Measurements from ENCODE around the gene TBC1D8. TPM values are rescaled to one million over a fixed set of nuclear protein-coding genes. Genes with fewer than 3 reads are reported as not detected.

The TBC1D8 gene
- total and polyA plus RNA-seq, 2 experiments from 2014 or later, result 18.0 to 36.9 TPM

GRCh38 chr2:101036562-101036961 lies 114.6 kb downstream of the TBC1D8 start:
- Mint-ChIP-seq H3K27me3 (ENCODE audit: insufficient read depth, low read depth, poor library complexity) (peaks cover 7% of the 10 kb centered on the region), H3K36me3 (ENCODE audit: low read depth) (peaks cover 70% of the 10 kb centered on the region), H3K9me3 (no peaks in the 10 kb centered on the region), H3K27ac (no peak overlapping the region), H3K4me3 (no peak overlapping the region), H3K4me1 (peaks cover 12% of the 10 kb centered on the region)
- peaks cover 3% of the 10 kb centered on the region for H3K36me3 ChIP-seq (ENCODE audit: insufficient read depth)
- H2AFZ ChIP-seq, result no peak overlapping the region
- ATAC-seq (no peak), DNase-seq (ENCODE audit: low spot score) (peak; percentile 47)
- no peaks in the 10 kb centered on the region for H3K4me1 ChIP-seq (ENCODE audit: insufficient read depth)
- H3K79me2 ChIP-seq (replicated peaks; ENCODE audit: insufficient read depth), result no peaks in the 10 kb centered on the region
- no peaks in the 10 kb centered on the region for H3K9me2 ChIP-seq (ENCODE audit: insufficient read depth)
- TF ChIP-seq CTCF (conservative IDR thresholded peaks at IDR 0.05; ENCODE audit: low read depth in 2 of 2) (peak in 1 of 2 experiments; percentile 57; a peak in 3 of 4 replicates), EZH2phosphoT487 (IDR thresholded peaks at IDR 0.05; ENCODE audit: unreplicated experiment) (no peak)
- H3K4me2 ChIP-seq, result no peak overlapping the region
- H3K4me3 ChIP-seq, result no peak overlapping the region
- H3F3A ChIP-seq (replicated peaks; ENCODE audit: low read depth), result no peaks in the 10 kb centered on the region
- H4K20me1 ChIP-seq (replicated peaks; ENCODE audit: insufficient read depth), result no peaks in the 10 kb centered on the region
- H3K27ac ChIP-seq (ENCODE audit: low read depth), result no peak overlapping the region
- no peaks in the 10 kb centered on the region for H3K27me3 ChIP-seq (ENCODE audit: insufficient read depth)

- Histone ChIP-seq H2AFZ (no peak overlapping the region), H3K4me3 (no peak overlapping the region), H3K4me1 (ENCODE audit: insufficient read depth) (no peaks in the 10 kb centered on the region), H3K4me2 (no peak overlapping the region), H3K27me3 (ENCODE audit: insufficient read depth) (no peaks in the 10 kb centered on the region), H4K20me1 (replicated peaks; ENCODE audit: insufficient read depth) (peaks cover 3% of the 10 kb centered on the region; the same call in 1 of the 2 replicates), H3K36me3 (ENCODE audit: insufficient read depth) (peaks cover 8% of the 10 kb centered on the region), H3F3A (replicated peaks; ENCODE audit: low read depth) (no peaks in the 10 kb centered on the region), H3K9me2 (ENCODE audit: insufficient read depth) (no peaks in the 10 kb centered on the region), H3K27ac (ENCODE audit: low read depth) (no peak overlapping the region), H3K79me2 (replicated peaks; ENCODE audit: insufficient read depth) (no peaks in the 10 kb centered on the region)
- peaks cover 84% of the 10 kb centered on the region for H3K36me3 Mint-ChIP-seq (ENCODE audit: low read depth)
- peaks cover 10% of the 10 kb centered on the region for H3K27me3 Mint-ChIP-seq (ENCODE audit: insufficient read depth, low read depth, poor library complexity)
- H3K27ac Mint-ChIP-seq, result no peak overlapping the region
- ATAC-seq (no peak), DNase-seq (ENCODE audit: low spot score) (no peak)
- peaks cover 3% of the 10 kb centered on the region; the same call in 1 of the 3 replicates for H3K4me1 Mint-ChIP-seq
- no peaks in the 10 kb centered on the region for H3K9me3 Mint-ChIP-seq
- no peak overlapping the region for H3K4me3 Mint-ChIP-seq
- no peak for TF ChIP-seq CTCF (conservative IDR thresholded peaks at IDR 0.05; ENCODE audit: low read depth in 2 of 2)
- TF ChIP-seq STAT1 (IDR thresholded peaks at IDR 0.05; ENCODE audit: unreplicated experiment), result no peak
- no peak for TF ChIP-seq POLR2AphosphoS5 (IDR thresholded peaks at IDR 0.05; ENCODE audit: low read depth)
- TF ChIP-seq ZNF462 (CRISPR knock-in tag; IDR thresholded peaks at IDR 0.05), result no peak
- TF ChIP-seq REST (IDR thresholded peaks at IDR 0.05; ENCODE audit: unreplicated experiment), result no peak
Measured at GRCh38 chr2:101032084-101032776, 119.0 kb downstream of the TBC1D8 start.

Measured in GM23338 (cell line).